Measurements from ENCODE around the gene ZBTB11. TPM values are rescaled to one million over a fixed set of nuclear protein-coding genes. Genes with fewer than 3 reads are reported as not detected.
"Not testable (repeated sequence)": the region's sequence is repeated elsewhere in the genome, so short reads cannot be mapped to it uniquely, and the experiment has no call there.

The ZBTB11 gene
- total RNA-seq, 1 experiment from 2014 or later, result 23.8 TPM

DNA sequence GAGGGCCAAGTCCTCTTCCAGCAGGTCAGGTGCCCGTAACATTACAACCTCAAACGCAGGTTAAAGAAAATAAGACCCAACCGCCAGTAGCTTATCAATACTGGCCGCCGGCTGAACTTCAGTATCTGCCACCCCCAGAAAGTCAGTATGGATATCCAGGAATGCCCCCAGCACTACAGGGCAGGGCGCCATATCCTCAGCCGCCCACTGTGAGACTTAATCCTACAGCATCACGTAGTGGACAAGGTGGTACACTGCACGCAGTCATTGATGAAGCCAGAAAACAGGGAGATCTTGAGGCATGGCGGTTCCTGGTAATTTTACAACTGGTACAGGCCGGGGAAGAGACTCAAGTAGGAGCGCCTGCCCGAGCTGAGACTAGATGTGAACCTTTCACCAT, 16.6 kb upstream of the ZBTB11 start:
- peak; percentile 56 for DNase-seq (ENCODE audit: extremely low read depth, low read depth)

DNA sequence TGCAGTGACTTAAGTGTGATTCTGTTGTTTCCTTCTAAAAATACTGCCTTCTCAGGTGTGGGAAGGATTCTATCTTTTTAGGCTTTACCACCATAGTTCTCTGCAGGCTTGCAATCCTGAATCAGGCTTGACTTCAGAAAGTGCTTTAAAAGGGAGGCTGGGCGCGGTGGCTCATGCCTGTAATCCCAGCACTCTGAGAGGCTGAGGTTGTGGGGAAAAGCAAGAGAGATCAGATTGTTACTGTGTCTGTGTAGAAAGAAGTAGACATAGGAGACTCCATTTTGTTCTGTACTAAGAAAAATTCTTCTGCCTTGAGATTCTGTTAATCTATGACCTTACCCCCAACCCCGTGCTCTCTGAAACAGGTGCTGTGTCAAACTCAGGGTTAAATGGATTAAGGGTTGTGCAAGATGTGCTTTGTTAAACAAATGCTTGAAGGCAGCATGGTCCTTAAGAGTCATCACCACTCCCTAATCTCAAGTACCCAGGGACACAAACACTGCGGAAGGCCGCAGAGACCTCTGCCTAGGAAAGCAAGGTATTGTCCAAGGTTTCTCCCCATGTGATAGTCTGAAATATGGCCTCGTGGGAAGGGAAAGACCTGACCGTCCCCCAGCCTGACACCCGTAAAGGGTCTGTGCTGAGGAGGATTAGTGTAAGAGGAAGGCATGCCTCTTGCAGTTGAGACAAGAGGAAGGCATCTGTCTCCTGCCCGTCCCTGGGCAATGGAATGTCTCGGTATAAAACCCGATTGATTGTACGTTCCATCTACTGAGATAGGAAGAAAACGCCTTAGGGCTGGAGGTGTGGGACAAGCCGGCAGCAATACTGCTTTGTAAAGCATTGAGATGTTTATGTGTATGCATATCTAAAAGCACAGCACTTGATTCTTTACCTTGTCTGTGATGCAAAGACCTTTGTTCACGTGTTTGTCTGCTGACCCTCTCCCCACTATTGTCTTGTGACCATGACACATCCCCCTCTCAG, 15.0 kb upstream of the ZBTB11 start:
- DNase-seq (ENCODE audit: extremely low read depth, low read depth), result not testable (repeated sequence)

DNA sequence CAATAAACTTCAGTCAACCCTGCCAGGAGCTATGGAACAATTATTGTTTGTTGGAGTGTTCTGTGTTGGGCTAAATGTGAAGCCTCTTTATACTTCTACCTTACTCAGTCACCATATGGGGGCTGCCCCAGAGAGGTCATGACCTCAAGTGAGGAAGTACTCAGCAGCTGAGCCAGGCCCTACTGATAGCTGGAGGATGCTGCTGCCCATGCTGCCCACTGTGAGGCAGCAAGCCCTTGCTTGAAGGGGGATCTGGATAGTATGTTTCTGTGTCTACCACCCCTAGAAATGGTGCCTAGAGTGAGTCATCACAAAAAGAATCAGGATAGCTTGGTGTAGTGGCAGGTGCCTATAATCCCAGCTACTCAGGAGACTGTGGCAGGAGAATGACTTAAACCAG, 14.0 kb upstream of the ZBTB11 start:
- DNase-seq (ENCODE audit: extremely low read depth, low read depth), result no peak

DNA sequence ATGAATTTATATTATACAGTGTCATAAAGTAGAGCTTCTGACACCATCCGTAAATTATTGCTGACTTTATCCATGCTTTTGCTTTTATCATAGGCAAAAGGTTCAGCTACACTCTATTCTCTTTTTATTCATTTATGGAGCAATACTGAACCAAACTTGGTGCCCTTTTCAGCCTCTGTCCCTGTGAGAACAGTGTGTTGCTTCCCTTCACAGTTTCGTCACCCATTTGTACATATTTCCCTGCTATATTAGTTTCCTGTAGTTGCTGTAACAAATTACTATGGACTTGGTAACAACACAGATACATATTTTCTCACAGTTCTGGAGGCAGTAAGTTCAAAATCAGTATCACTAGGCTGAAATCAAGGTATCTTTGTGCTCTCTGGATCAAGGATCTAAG, 12.4 kb upstream of the ZBTB11 start:
- no peak for DNase-seq (ENCODE audit: extremely low read depth, low read depth)

DNA sequence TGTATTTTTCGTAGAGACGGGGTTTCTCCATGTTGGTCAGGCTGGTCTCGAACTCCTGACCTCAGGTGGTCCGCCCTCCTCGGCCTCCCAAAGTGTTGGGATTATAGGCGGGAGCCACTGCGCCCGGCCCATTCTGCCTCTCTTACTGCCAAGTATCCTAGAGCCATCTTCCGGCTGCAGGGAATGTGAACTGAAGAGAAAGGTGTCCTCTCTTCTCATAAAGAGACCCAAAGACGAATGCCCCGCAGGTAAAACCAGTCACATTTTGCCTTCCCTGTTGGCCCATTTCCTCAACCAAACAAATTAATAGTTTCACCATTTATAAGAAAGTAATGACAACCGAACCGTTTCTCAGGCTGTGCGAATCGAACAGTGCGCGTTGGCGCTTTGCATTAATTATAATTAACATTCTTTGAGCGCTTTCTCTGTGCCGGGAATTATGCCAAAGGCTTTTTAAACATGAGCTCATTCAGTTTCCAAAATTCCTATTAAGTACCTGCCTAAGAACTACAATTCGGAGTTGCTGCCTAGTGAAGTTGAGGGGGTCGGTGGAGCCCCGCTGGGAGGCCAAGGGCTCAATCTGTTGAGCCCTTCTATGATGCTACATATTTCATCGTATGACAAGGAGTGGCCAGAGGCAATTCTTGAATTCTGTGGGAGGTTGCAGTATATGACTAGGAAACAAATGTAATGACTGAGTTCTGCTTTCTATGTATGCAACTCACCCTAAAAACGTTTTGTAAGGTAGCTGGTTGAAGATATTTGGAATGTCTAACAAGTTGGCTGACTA, 10.4 kb upstream of the ZBTB11 start:
- no peak for DNase-seq (ENCODE audit: extremely low read depth, low read depth)

DNA sequence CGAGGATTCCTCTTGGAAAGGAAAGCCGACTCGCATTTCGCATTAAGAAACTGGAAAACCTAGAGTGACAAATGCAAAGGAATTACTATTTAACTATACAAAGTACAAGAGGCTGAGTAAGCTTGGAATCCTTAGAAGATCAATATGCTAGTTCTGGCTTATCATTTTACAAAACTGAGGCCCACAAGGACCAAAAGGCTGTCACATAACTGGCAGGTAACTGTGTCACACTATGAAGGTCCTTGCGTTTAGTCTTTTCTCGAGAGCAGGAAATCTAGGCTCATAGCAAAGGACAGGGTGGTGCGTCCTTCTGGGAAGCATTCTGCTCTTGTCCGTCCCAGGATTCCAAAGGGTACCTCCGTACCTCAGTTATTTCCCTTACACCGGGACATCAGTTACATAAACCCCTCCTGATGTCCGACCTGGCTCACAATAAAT, 9.0 kb upstream of the ZBTB11 start:
- no peak for DNase-seq (ENCODE audit: extremely low read depth, low read depth)

DNA sequence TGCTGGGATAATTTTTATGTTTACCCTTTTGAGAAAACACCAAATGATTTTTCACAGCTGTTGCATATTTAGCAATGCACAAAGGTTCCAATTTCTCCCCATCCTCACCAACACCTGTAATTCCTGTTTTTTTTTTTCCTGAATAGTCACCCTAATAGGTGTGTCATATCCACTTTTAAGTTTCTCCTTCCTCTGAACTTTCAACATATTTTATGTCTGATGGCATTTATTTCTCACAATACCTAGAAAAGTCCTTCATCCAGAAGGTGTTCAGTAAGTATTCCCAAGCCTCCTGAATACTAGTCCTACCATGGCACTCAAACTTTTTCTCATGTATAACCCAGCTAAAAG, 8.1 kb upstream of the ZBTB11 start:
- no peak for DNase-seq (ENCODE audit: extremely low read depth, low read depth)

DNA sequence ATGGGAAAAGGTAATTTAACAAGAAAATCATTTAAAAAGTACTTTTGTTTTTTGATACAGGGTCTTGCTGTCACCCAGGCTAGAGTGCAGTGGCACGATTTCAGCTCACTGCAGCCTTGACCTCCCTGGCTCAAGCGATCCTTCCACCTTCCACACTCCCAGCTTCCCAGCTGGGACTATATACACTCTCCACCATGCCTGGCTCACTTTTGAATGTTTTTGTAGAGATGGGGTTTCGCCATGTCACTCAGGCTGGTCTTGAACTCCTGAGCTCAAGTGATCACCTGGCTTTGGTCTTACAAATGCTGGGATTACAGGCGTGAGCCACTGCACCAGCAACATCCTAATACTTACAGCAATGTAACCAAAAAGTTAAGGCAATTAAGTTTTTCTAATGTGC, 3.5 kb upstream of the ZBTB11 start:
- no peak for DNase-seq (ENCODE audit: extremely low read depth, low read depth)

DNA sequence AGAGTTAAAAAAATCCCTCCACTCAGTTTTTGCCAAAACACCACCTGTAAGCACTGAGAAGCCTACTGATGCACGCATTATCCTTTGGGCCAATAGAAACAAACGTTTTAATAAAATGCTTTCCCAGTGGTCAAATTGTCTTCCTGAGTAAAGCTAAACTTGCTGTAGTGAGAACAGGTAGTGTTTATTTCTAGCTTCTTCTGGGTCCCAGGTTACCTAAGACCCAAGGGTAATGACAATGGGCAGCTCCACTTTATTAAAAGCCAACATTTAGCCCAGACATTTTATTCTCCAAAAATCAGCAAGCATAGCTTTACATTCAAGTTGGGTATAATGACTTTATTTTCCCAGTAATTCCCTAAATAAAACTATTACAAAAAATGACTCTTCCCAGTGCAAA, 1.9 kb upstream of the ZBTB11 start:
- DNase-seq (ENCODE audit: extremely low read depth, low read depth), result not testable (repeated sequence)

DNA sequence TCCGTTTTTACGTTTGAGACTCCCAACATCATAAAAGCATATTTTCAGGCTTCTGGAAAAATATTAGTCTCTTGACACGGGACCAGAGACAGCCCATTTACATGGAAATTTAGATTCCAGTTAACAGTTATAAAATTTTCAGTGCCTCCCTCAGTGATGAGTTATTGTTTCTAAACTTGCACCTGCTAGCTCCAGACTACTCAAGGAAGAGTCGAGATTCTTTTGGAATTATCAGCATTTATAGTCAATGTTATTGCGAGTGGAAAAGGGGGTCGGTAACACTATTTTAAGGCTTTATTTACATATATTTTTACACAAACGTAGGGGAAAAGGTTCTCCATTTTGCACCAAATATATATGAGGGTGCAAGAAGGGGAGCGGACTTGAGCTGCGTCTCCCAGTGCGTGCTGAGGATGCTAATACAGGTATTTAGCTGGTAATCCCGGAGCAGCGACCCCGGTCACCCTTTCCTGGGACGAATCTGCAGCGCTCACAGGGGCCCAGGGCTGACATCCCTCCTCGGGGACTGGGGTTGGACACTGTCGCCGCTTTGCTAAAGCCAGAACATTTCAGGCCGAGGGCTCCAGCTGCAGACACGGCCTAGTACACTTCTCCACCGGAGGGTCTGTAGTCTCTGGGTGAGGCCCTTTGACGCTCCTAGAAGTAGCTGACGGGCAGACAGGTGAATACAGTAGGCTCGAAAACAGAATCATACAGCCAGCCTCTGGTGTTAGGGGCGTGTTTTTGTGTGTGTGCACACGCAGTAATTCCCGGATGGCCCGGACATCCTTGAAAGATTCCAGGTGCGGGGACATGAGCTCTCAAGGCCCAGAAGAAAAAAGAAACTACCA, 729 bp upstream of the ZBTB11 start:
- no peak for DNase-seq (ENCODE audit: extremely low read depth, low read depth)

DNA sequence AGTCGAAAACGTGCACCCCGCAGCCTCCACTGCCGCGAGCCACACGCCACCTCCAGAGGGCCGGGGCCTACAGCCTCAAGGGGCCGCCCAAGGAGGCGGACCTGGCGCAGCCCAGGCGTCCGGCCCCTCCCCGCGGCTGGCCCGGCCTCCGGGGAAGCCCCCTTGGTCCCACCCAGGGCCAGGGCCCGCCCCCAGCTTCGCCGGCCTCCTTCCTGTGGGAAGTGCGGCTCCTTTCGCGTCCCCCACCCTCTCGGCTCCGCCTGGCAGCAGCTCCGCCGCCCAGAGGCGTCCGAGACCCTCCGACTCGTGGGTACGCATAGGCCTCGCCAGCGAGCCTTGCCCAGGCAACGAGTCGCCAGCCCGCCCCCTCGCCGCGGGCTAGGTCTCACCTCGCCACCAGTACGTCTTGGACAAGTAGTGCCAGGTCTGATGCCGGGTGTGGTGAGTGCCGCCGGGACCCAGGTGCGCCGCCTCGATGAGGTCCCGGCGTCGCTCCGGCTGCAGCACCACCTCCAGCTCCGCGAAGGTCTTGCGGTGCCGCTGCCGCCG, 642 bp downstream of the ZBTB11 start:
- DNase-seq (ENCODE audit: extremely low read depth, low read depth), result peak; percentile 80

DNA sequence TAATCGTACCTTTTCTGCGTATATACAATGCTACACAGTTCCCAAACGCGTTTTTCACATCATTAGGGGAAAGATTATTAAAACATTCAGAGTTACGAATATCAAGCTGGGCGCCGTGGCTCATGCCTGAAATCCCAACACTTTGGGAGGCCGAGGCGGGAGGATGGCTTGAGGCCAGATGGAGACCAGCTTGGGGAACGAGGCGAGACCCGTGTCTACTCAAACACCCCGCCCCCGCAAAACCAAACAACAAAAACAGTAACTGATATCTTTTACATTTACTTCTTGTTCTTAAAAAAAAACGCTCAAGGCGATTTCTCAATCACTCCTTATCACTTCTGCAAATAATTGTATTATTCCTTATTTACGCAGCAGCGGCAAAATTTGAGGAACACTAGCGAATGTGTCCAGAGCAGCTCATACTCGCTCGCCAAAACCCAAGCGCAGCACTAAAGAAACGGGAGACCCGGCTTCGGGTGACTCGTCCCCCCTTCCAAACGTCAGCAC, 1.2 kb downstream of the ZBTB11 start:
- DNase-seq (ENCODE audit: extremely low read depth, low read depth), result no peak

DNA sequence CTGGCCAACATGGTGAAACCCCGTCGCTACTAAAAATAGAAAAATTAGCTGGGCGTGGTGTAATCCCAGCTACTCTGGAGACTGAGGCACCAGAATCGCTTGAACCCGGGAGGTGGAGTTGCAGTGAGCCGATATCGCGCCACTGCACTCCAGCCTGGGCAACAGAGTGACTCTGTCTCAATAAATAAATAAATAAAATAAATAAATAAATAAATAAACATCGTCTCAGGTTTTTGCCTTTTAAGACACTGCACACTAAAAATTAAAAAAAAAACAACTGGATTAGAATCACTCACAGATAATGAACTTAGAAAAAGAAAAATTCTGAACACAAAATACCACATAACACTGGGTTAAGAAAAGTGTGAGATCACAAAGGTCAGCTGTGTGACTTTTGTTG, 2.4 kb downstream of the ZBTB11 start:
- no peak for DNase-seq (ENCODE audit: extremely low read depth, low read depth)

DNA sequence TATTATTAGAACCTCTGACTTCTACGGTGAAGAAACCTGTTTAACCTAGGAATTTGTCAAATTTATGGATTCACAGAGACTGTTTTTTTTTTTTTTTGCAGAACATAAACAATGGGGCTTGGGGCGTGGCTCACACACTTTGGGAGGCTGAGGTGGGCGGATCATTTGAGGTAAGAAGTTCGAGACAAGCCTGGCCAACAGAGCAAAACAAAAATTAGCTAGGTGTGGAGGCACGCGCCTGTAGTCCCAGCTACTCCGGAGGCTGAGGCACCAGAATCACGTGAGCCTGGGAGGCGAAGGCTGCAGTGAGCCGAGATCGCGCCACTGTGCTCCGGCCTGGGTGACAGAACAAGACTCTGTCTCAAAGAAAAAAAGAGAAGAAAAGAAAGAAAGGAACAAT, 3.0 kb downstream of the ZBTB11 start:
- DNase-seq (ENCODE audit: extremely low read depth, low read depth), result no peak

DNA sequence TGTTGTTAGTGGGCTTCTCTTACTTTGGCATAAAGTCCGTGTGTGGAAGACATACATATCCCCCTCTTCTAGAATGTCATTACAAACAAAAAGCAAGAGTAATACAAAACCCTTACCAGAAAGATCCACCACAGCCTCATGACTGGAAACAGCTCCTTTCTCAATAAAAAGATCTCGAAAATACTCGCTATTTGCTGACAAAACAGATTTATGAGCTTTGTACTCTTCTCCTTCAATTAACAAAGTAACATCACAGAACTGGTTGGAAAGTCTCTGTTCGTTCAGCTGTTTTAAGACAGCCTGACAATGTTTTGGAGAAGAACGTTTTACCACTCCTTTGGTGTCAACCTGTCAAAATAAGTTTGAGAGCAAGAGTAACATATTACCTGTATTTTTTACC, 5.9 kb downstream of the ZBTB11 start:
- DNase-seq (ENCODE audit: extremely low read depth, low read depth), result no peak

DNA sequence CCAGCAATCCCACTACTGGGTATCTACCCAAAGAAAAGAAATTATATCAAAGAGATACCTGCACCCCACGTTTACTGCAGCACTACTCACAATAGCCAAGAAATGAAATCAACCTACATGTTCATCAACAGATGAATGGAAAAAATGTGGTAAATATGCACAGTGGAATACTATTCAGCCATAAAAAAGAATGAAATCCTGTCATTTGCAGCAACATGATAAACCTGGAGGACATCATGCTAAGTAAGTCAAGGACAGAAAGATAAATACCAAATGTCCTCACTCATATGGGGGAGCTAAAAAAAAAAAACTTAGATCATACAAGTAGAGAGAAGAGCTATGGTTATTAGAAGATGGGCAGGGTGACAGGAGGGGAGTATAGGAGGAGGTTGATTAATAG, 9.1 kb downstream of the ZBTB11 start:
- no peak for DNase-seq (ENCODE audit: extremely low read depth, low read depth)

DNA sequence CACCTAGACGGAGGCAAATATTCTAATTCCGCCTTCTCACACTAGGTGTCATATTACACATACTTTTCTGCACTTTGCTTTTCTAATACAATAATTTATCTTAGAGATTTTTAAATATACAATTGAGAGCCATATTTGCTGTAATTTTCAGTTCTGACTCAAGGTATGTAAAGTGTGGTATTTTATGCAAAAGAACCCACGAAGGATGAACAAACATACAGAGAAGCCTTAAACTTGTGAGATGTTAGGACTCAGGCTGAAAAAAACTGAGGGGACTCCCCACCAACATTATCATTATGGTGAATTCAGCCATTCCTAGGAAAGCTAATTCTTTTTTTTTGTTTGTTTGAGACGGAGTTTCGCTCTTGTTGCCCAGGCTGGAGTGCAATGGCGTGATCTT, 9.6 kb downstream of the ZBTB11 start:
- no peak for DNase-seq (ENCODE audit: extremely low read depth, low read depth)

DNA sequence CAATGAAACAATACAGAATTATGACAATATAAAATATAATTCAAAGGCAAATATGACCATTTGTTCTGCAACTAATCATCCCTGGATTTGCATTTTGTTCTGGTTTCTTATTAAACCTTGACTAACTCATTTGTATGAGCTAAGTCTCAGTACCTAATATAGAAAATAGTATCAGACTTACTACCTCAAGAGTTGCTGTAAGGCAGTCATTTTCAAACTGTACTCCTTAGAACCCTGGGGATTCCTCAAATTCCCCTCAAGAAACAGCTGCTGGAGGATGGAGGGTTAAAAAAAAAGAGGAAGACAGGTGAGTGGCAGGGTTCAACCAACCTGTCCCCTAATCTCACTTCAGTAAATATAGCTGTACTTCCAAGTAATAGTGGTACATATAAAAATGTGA, 11.1 kb downstream of the ZBTB11 start:
- no peak for DNase-seq (ENCODE audit: extremely low read depth, low read depth)

DNA sequence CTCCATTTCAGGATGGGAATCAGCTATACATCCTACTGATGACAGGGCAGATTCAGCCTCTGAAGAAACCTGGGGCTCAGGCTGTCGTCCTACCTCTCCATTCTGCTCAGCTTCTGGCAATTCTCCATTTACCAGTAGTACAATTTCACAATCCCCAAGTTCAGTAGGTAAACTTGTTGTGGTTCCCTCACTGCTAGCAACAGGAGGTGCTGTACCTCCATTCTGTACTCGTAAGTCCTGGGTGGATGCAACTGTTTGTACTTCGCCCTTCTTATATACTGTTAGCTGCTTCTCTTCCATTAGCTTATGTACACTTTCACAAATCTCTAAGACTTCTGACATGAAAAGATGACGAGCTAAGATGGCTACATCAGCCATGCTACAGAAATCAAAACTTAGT, 11.6 kb downstream of the ZBTB11 start:
- no peak for DNase-seq (ENCODE audit: extremely low read depth, low read depth)

DNA sequence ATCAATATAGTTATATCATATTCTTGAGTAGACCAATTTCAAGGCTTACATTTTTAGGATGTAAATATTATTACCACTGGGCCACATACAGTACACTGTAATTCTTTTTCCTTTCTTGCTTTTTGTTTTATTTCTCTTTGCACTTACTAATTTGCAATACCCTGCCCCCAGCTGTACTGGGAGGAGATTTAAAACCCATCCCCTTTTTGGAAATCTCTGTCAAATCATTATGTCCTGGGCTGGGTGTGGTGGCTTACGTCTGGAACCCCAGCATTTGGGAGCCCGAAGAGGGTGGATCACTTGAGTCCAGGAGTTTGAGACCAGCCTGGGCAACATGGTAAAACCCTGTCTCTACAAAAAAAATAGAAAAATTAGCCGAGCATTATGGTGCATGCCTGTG, 16.2 kb downstream of the ZBTB11 start:
- no peak for DNase-seq (ENCODE audit: extremely low read depth, low read depth)

Measured in NCI-H460 (cell line).